ENCODE data around the gene KDM4B.

- TF ChIP-seq CTCF (conservative IDR thresholded peaks at IDR 0.05 in 1 of 2, IDR thresholded peaks at IDR 0.05 in 1 of 2; ENCODE audit: low read depth in 1 of 2, low read length in 2 of 2) (no peak), EZH2 (IDR thresholded peaks at IDR 0.05; ENCODE audit: low read length, missing control alignments) (no peak)
These were observed 151.4 kb downstream of the KDM4B start for GRCh38 chr19:5120321-5120720.
